A549 (cell line): ENCODE data around the gene FANCC. TPM values are rescaled to one million over a fixed set of nuclear protein-coding genes. Genes with fewer than 3 reads are reported as not detected.
A peak's percentile ranks its signal among the peaks of the same experiment; 100 is the strongest.

Experiments used
- ATAC-seq, 2 experiments: fragments of 200-7000 bp in 1 of 2; fragments of >200 bp in 1 of 2; cut with Nextera tagmentation in 1 of 2; cut with Tn5 transposase in 1 of 2; 3 replicates each; pipeline versions ENCODE4 v1.8.0 to v1.9.1; 2018 to 2020; ENCODE audit warnings: mild to moderate bottlenecking in 1 of 2, moderate library complexity in 1 of 2
- CTCF ChIA-PET: fragments of 300-600 bp; sonication (Branson Sonifier 250); formaldehyde crosslinking; extraction: SDS; loops from one replicate; lab custom pipeline; 2021; ENCODE audit warnings: antibody characterized with exemption, inconsistent platforms; lab: Yijun Ruan, JAX
- POLR2A ChIA-PET: fragments of 350-600 bp; formaldehyde crosslinking; extraction: SDS; loops from one replicate; lab custom pipeline; 2021; ENCODE audit warnings: antibody characterized with exemption, inconsistent platforms; lab: Yijun Ruan, JAX
- DNase-seq, 2 experiments: peaks; one replicate each; pipeline versions ENCODE4 v3.0.0 to v3.0.0-alpha.2; 2011 to 2016; ENCODE audit warnings: low read depth in 1 of 2, low spot score in 1 of 2
- FAIRE-seq: peaks from 2 replicates; lab custom pipeline; 2011; peaks lifted over from hg19 to GRCh38; lab: Jason Lieb, UNC
- H3K27ac ChIP-seq, 2 experiments: fragments of >200 bp; sonication (Bioruptor Twin); formaldehyde crosslinking; 3 replicates each; pipeline ENCODE4 v1.5.1; 2016 to 2017
- H3K4me1 ChIP-seq: fragments of >200 bp; sonication (Bioruptor Twin); formaldehyde crosslinking; 3 replicates; pipeline ENCODE4 v1.6.1; 2016
- H3K4me2 ChIP-seq: fragments of >200 bp; sonication (Bioruptor Twin); formaldehyde crosslinking; 3 replicates; pipeline ENCODE4 v1.6.1; 2016
- H3K4me3 ChIP-seq: fragments of >200 bp; sonication (Bioruptor Twin); formaldehyde crosslinking; 3 replicates; pipeline ENCODE4 v1.5.1; 2016
- H3K9me3 ChIP-seq: fragments of >200 bp; sonication (Bioruptor Twin); formaldehyde crosslinking; 3 replicates; pipeline ENCODE4 v1.6.1; 2016
- BHLHE40 ChIP-seq: IDR thresholded peaks from 2 replicates; pipeline ENCODE4 v1.6.1; 2012; ENCODE audit warnings: low read depth, low read length, inconsistent platforms
- EHF ChIP-seq: fragments of 250-450 bp; sonication (Bioruptor Pico); IDR thresholded peaks from 2 replicates; pipeline ENCODE4 v1.5.0; 2020; ENCODE audit warnings: mild to moderate bottlenecking
- EHMT2 ChIP-seq: fragments of 200-600 bp; sonication (generic); IDR thresholded peaks from 2 replicates; pipeline ENCODE4 v1.6.1; 2016; ENCODE audit warnings: antibody characterized with exemption, low read depth, mild to moderate bottlenecking, moderate library complexity
- EP300 ChIP-seq, 2 experiments: fragments of >200 bp; sonication (Bioruptor Twin); formaldehyde crosslinking; IDR thresholded peaks; 2 replicates in 1 of 2; 3 replicates in 1 of 2; pipeline ENCODE4 v1.6.1; 2016 to 2017
- ESRRA ChIP-seq: fragments of 150-350 bp; IDR thresholded peaks from 2 replicates; pipeline ENCODE4 v1.6.1; 2014; ENCODE audit warnings: mild to moderate bottlenecking, low read length, borderline replicate concordance
- FOSB ChIP-seq: fragments of 250-450 bp; sonication (Bioruptor Pico); IDR thresholded peaks from 2 replicates; pipeline ENCODE4 v1.5.0; 2020; ENCODE audit warnings: mild to moderate bottlenecking, moderate library complexity
- GATA3 ChIP-seq: IDR thresholded peaks from 2 replicates; pipeline ENCODE4 v1.6.1; 2012; ENCODE audit warnings: borderline replicate concordance
- HOXB13 ChIP-seq: fragments of 250-450 bp; sonication (Bioruptor Pico); IDR thresholded peaks from 2 replicates; pipeline ENCODE4 v1.5.0; 2020; ENCODE audit warnings: low read depth, mild to moderate bottlenecking, moderate library complexity
- HOXB5 ChIP-seq: fragments of 250-450 bp; sonication (Bioruptor Pico); IDR thresholded peaks from 2 replicates; pipeline ENCODE4 v1.5.0; 2020; ENCODE audit warnings: mild to moderate bottlenecking, moderate library complexity
- KDM5A ChIP-seq: fragments of 200-600 bp; sonication (generic); IDR thresholded peaks from 2 replicates; pipeline ENCODE4 v1.6.1; 2016; ENCODE audit warnings: antibody characterized with exemption, mild to moderate bottlenecking
- NFE2L2 ChIP-seq: fragments of 150-350 bp; conservative IDR thresholded peaks from 2 replicates; pipeline ENCODE4 v1.6.1; 2014; ENCODE audit warnings: low read length
- NR3C1 ChIP-seq: fragments of >200 bp; sonication (Bioruptor Twin); formaldehyde crosslinking; IDR thresholded peaks from 3 replicates; pipeline ENCODE4 v1.6.1; 2017
- RARB ChIP-seq: fragments of 250-450 bp; sonication (Bioruptor Pico); IDR thresholded peaks from 2 replicates; pipeline ENCODE4 v1.8.0; 2021; ENCODE audit warnings: mild to moderate bottlenecking, moderate library complexity
- RCOR1 ChIP-seq: fragments of 150-350 bp; IDR thresholded peaks from 2 replicates; pipeline ENCODE4 v1.6.1; 2014; ENCODE audit warnings: antibody characterized with exemption, low read length, low read depth
- RFX5 ChIP-seq: fragments of 450-650 bp; IDR thresholded peaks from 2 replicates; pipeline ENCODE4 v1.7.1; 2014; ENCODE audit warnings: antibody characterized with exemption, mild to moderate bottlenecking, moderate library complexity
- ZFP36 ChIP-seq: fragments of 450-650 bp; IDR thresholded peaks from 2 replicates; pipeline ENCODE4 v1.6.1; 2014; ENCODE audit warnings: borderline replicate concordance; ENCODE audit not compliant: partially characterized antibody
- ZNF302 ChIP-seq: fragments of 250-450 bp; sonication (Bioruptor Pico); IDR thresholded peaks from 2 replicates; pipeline ENCODE4 v1.9.0; 2021; ENCODE audit warnings: inconsistent platforms, mild to moderate bottlenecking, moderate library complexity
- ZSCAN20 ChIP-seq: fragments of 250-450 bp; sonication (Bioruptor Pico); IDR thresholded peaks from 2 replicates; pipeline ENCODE4 v1.8.0; 2022; ENCODE audit warnings: mild to moderate bottlenecking, moderate library complexity
- WGBS: methylation state at CpG from one replicate; pipeline ENCODE4 v1.1.6; 2017; ENCODE audit errors: missing lambda C conversion rate; 5-methylcytosine and 5-hydroxymethylcytosine counted together
- polyA plus RNA-seq, 4 experiments: library from polyadenylated mRNA; depleted of rRNA in 3 of 4; stranded (reverse); fragments of >200 nt; fragmentation: RNase III in 1 of 4; extraction: RNeasy Plus Mini Kit Qiagen cat#74134 plus additional on column Dnase treatment in 1 of 4; gene quantifications; 2 replicates in 3 of 4; 3 replicates in 1 of 4; pipeline ENCODE4 v1.2.3, GENCODE V29; 2011 to 2017
- TF ChIP-seq, protein P1 (sequence below): fragments of 150-350 bp; IDR thresholded peaks from 2 replicates; pipeline ENCODE4 v1.6.1; 2014; ENCODE audit warnings: low read depth, mild to moderate bottlenecking, low read length
- TF ChIP-seq, protein P2 (sequence below): fragments of 450-650 bp; IDR thresholded peaks from 2 replicates; pipeline ENCODE4 v1.6.1; 2014; ENCODE audit warnings: antibody characterized with exemption

Gene FANCC
- polyA plus RNA-seq, 2 of the 4 experiments (the other 2 are of a cell fraction): 13.5 to 24.9 TPM

DNA sequence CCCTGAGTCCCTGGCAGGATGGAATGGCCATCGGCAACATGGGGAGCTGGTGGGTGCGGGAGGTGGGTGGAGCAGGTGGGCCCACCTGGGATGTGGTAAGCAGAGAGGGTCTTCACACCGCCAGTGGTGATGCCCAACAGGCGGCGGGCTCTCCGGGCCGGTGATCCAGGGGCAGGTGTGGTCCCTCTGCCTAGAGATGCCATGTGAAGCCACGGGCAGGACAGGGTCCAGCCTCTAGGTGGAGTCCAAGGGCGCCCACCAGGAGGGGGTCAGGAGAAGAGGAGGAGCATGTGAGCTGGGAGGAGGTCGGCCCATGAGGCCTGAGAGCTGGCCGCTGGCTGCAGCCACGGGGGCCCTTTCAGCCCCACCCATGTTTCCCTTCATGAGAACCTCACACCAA lies 221.1 kb downstream of the FANCC start:
- H3K4me3 ChIP-seq: no peak overlapping the region
- ATAC-seq: peak; percentile 3 to 7; a peak in 3 of 6 replicates
- FAIRE-seq: no peak
- no peak overlapping the region for H3K4me2 ChIP-seq
- no peaks in the 10 kb centered on the region for H3K9me3 ChIP-seq
- WGBS: 91% methylated on average over 10 of the region's 12 CpGs
- POLR2A ChIA-PET: no interaction called here
- peak overlapping the region in 1 of 2 experiments; percentile 18; a peak in 2 of 6 replicates for H3K27ac ChIP-seq
- no peak for DNase-seq
- TF ChIP-seq NFE2L2: no peak
- TF ChIP-seq, protein P1, sequence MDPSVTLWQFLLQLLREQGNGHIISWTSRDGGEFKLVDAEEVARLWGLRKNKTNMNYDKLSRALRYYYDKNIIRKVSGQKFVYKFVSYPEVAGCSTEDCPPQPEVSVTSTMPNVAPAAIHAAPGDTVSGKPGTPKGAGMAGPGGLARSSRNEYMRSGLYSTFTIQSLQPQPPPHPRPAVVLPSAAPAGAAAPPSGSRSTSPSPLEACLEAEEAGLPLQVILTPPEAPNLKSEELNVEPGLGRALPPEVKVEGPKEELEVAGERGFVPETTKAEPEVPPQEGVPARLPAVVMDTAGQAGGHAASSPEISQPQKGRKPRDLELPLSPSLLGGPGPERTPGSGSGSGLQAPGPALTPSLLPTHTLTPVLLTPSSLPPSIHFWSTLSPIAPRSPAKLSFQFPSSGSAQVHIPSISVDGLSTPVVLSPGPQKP: no peak
- CTCF ChIA-PET: interaction anchor here (1.0 to 3.0 kb wide), 8 partner anchors 9 to 415 kb away, joined by 3 to 9 read pairs (median 4); no protein-coding TSS in a partner anchor
- H3K4me1 ChIP-seq: peaks cover 55% of the 10 kb centered on the region

DNA sequence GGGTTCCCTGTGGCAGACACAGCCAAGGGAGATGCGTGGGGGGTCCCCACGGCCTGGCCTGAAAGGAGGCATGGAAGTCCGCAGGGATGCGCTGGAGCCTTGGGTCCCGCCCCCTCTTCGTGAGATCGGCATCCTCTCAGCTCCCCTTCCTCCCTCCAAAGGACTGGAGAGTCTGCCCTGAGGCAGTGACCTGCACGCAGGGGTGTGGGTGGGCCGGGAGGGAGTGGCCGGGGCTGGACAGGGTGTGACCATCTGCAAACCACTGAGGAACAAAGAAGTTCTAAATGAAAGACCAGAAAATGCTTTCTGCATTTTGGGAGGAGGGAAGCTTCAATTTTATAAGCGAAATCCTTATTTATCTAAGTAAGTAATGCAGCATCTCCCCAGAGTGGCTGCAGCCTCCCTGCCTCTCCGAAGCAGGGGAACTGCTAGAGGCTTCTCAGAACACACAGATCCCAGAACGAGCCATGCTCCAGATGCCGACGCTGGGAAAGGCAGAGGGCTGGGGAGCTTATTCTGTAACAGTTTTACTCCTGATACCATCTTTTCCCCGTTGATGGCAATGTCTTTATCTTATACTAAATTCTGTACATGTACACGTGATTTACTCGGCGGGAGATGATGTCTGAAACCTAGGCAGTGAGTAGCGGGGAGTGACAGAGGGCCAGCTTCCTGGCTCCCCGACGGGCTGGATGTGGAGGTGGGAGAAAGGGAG lies 221.7 kb downstream of the FANCC start:
- no peak for FAIRE-seq
- TF ChIP-seq, protein P2, sequence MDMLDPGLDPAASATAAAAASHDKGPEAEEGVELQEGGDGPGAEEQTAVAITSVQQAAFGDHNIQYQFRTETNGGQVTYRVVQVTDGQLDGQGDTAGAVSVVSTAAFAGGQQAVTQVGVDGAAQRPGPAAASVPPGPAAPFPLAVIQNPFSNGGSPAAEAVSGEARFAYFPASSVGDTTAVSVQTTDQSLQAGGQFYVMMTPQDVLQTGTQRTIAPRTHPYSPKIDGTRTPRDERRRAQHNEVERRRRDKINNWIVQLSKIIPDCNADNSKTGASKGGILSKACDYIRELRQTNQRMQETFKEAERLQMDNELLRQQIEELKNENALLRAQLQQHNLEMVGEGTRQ: no peak
- TF ChIP-seq ZNF302 (CRISPR knock-in tag) (no peak), FOSB (no peak), EHMT2 (no peak), EP300 (IDR thresholded peaks at IDR 0.05) (no peak), RCOR1 (no peak), KDM5A (no peak), ESRRA (no peak), EHF (CRISPR knock-in tag) (no peak), GATA3 (no peak), HOXB5 (no peak), HOXB13 (CRISPR knock-in tag) (no peak), ZSCAN20 (CRISPR knock-in tag) (no peak)
- TF ChIP-seq, protein P1: no peak
- DNase-seq: no peak
- no peaks in the 10 kb centered on the region for H3K9me3 ChIP-seq
- 85% methylated on average over 18 of the region's 22 CpGs for WGBS
- ChIA-PET CTCF (interaction anchor here (0.6 to 3.0 kb wide), 9 partner anchors 8 to 494 kb away, joined by 3 to 9 read pairs (median 3); no protein-coding TSS in a partner anchor), POLR2A (interaction anchor here (0.8 kb wide), 1 partner anchor 29 kb away, joined by 9 read pairs; no protein-coding TSS in a partner anchor)
- H3K4me1 ChIP-seq: peaks cover 61% of the 10 kb centered on the region
- no peak for ATAC-seq
- H3K4me3 ChIP-seq: no peak overlapping the region
- peak overlapping the region in 1 of 2 experiments; percentile 18; a peak in 1 of 6 replicates for H3K27ac ChIP-seq
- no peak overlapping the region for H3K4me2 ChIP-seq

DNA sequence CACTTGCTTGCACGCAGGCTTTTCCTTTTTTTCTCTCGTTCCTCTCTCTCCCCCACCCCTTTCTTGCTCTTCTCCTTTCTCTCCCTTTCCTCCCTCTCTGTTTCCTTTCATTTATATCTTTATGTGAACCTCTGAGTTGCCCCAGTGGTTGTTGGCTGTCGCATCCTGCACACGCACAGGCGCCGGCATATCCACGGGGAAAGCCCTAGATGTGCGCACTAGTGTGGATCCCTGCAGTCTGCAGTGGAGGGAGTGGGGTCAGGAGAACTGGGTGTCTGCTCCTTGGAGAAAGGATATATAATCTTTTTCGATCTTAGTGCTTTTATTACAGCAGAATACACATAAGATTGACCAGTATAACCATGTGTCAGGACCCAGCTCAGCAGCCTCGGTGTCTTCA lies 223.5 kb downstream of the FANCC start:
- H3K9me3 ChIP-seq: no peaks in the 10 kb centered on the region
- CTCF ChIA-PET: interaction anchor here (0.6 to 3.0 kb wide), 9 partner anchors 9 to 413 kb away, joined by 3 to 9 read pairs (median 3); no protein-coding TSS in a partner anchor
- 95% methylated on average over 10 of the region's 10 CpGs for WGBS
- peak overlapping the region in 1 of 2 experiments; percentile 78; a peak in 1 of 6 replicates for H3K27ac ChIP-seq
- no peak overlapping the region for H3K4me2 ChIP-seq
- POLR2A ChIA-PET: no interaction called here
- DNase-seq (no peak), ATAC-seq (no peak), FAIRE-seq (no peak)
- H3K4me3 ChIP-seq: no peak overlapping the region
- peaks cover 61% of the 10 kb centered on the region for H3K4me1 ChIP-seq
- TF ChIP-seq NFE2L2 (no peak), ZFP36 (no peak), BHLHE40 (no peak), RARB (CRISPR knock-in tag) (no peak), HOXB5 (no peak), NR3C1 (no peak), RFX5 (no peak), RCOR1 (no peak), ZSCAN20 (CRISPR knock-in tag) (no peak)
